Uterus (tissue), 4 donors: Measurements from ENCODE around the gene JARID2. TPM values are rescaled to one million over a fixed set of nuclear protein-coding genes. Genes with fewer than 3 reads are reported as not detected.

Experiments
- DNase-seq, 2 donors: peaks; one replicate each; pipeline ENCODE4 v3.0.0-alpha.2; 2019 to 2020
- H3K27ac ChIP-seq, 2 donors: fragments of 200-600 bp; sonication (generic); 1 replicate in 1 of 2; 2 replicates in 1 of 2; pipeline ENCODE4 v1.5.1; 2016 to 2018
- H3K27me3 ChIP-seq, 2 donors: fragments of 200-600 bp; sonication (generic); one replicate each; pipeline ENCODE4 v1.5.1; 2018 to 2019; ENCODE audit warnings: control low read depth in 1 of 2
- H3K36me3 ChIP-seq, 2 donors: fragments of 200-600 bp; sonication (generic); one replicate each; pipeline ENCODE4 v1.5.1; 2019; ENCODE audit warnings: control low read depth in 1 of 2
- H3K4me1 ChIP-seq, 2 donors: fragments of 200-600 bp; sonication (generic); one replicate each; pipeline ENCODE4 v1.5.1; 2018 to 2019; ENCODE audit warnings: control low read depth in 1 of 2
- H3K4me3 ChIP-seq, 2 donors: fragments of 200-600 bp; sonication (generic); 1 replicate in 1 of 2; 2 replicates in 1 of 2; pipeline ENCODE4 v1.5.1; 2018 to 2019; ENCODE audit warnings: mild to moderate bottlenecking in 1 of 2
- H3K9me3 ChIP-seq, 2 donors: fragments of 200-600 bp; sonication (generic); one replicate each; pipeline ENCODE4 v1.5.1; 2019; ENCODE audit warnings: control low read depth in 1 of 2
- CTCF ChIP-seq, 4 experiments: fragments of 200-600 bp in 2 of 4; fragments of 450-650 bp in 2 of 4; sonication (generic) in 2 of 4; IDR thresholded peaks; one replicate each; pipeline ENCODE4 v1.5.1; 2016 to 2019; ENCODE audit warnings: antibody characterized with exemption in 4 of 4, mild to moderate bottlenecking in 2 of 4, moderate library complexity in 1 of 4
- POLR2A ChIP-seq, 2 donors: fragments of 450-650 bp; IDR thresholded peaks; one replicate each; pipeline ENCODE4 v1.6.1; 2016; ENCODE audit warnings: antibody characterized with exemption in 2 of 2, mild to moderate bottlenecking in 1 of 2, moderate library complexity in 1 of 2
- intact Hi-C: fragments of 100-400 bp; cut with DNase I; formaldehyde crosslinking; loops from one replicate; pipeline ENCODE4 v1.15.1; 2023; ENCODE audit warnings: low total_unique reads
- total RNA-seq, 4 donors: library from RNA; depleted of rRNA in 3 of 4; stranded (reverse); fragments of >200 nt in 3 of 4; gene quantifications; one replicate each; pipeline versions ENCODE4 v1.1.0 to v1.2.4, GENCODE V29; 2014 to 2023
- donor health status: DM: yes; HTN: yes; CAD: no.

Gene JARID2
- total RNA-seq, 4 donors from 2014 or later = 2.6 to 15.8 (median 8.0) TPM

DNA sequence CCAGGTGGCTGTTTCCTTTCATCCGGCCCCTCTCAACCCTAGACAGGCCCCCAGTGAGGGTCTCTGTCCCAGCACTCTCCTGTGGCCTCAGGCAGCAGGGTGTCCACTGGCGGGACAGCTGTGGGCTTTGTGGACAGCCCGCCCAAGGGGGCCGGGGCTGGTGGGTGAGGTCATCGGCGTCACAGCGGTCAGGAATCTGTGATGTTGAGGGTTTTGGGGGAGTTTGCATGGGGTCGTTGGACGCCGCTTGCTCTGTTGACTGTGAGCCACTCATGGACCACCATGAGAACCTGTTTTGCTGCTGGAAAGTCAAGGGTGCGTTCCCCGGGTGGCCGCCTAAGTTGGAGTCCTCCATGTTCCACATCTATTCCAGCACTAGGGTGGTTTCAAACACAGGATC is 270.5 kb downstream of the JARID2 start:
- intact Hi-C loops = no loop called here
- Histone ChIP-seq H3K4me1 (no peaks in the 10 kb centered on the region), H3K36me3 (no peaks in the 10 kb centered on the region), H3K27ac (no peak overlapping the region), H3K9me3 (no peaks in the 10 kb centered on the region), H3K27me3 (no peaks in the 10 kb centered on the region), H3K4me3 (no peak overlapping the region)
- DNase-seq = no peak
- no peak for TF ChIP-seq POLR2A (IDR thresholded peaks at IDR 0.05)
- TF ChIP-seq CTCF (IDR thresholded peaks at IDR 0.05) = no peak

DNA sequence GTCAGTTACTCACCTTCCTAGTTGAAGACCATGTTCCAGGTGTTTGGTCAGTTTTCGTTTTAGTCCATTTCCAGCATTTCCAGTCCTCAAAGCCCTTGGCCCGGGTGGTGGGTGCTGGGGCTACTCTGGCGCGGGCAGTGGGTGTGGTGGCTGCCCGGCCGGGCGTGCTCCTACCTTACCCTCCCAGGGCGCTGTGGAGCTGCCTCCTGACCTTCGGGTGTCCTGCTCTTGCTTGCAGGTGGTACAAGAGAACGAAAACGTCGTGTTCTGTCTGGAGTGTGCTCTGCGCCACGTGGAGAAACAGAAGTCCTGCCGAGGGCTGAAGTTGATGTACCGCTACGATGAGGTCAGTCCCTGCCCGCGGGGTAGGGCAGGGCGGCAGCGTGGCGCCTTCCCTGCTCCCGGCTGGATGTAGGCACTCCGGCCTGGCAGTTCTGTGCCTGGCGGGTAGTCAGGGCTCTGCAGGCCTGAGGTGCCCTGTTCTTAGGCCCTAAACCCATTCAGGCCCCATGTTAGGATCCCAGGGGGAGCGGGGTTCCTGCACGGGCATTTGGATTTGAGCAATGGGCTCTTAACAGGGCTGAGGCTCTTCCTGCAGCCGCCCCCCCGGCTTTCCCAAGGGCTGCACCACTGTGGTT is 271.2 kb downstream of the JARID2 start:
- intact Hi-C loops = no loop called here

GRCh38 chr6:15517600-15517999 is 271.7 kb downstream of the JARID2 start:
- Histone ChIP-seq H3K9me3 (no peaks in the 10 kb centered on the region), H3K36me3 (no peaks in the 10 kb centered on the region), H3K4me3 (no peak overlapping the region), H3K4me1 (no peaks in the 10 kb centered on the region), H3K27me3 (no peaks in the 10 kb centered on the region), H3K27ac (no peak overlapping the region)
- DNase-seq = no peak
- intact Hi-C loops = no loop called here
- TF ChIP-seq CTCF (IDR thresholded peaks at IDR 0.05) = no peak
- no peak for TF ChIP-seq POLR2A (IDR thresholded peaks at IDR 0.05)

More for the DNA sequence above, 271.2 kb downstream of the JARID2 start:
- Histone ChIP-seq H3K9me3 (no peaks in the 10 kb centered on the region), H3K27ac (no peak overlapping the region), H3K4me1 (no peaks in the 10 kb centered on the region), H3K4me3 (no peak overlapping the region), H3K36me3 (no peaks in the 10 kb centered on the region), H3K27me3 (no peaks in the 10 kb centered on the region)
- DNase-seq = no peak
- TF ChIP-seq POLR2A (IDR thresholded peaks at IDR 0.05) (no peak), CTCF (IDR thresholded peaks at IDR 0.05) (no peak)

DNA sequence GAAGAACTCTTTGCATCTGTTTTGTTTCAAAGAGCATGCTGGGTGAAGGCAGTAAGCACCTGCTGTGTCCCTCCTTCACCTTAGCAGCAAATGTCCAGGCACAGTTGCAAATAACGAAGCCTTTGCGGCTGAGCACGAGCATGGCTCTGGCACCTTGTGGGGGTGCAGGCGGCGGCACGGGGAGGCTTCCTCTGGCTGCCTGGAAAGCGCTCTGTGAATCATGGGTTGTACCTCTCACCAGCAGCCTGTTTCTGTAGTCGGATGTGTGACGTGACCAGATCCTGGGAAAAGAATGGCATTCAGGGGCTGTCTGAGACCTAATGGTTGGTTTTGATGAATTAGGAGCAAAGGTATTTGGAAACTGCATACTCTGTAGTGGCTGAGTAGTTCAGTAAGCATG is 272.2 kb downstream of the JARID2 start:
- no peaks in the 10 kb centered on the region for H3K36me3 ChIP-seq
- no peaks in the 10 kb centered on the region for H3K27me3 ChIP-seq
- H3K4me1 ChIP-seq = no peaks in the 10 kb centered on the region
- TF ChIP-seq CTCF (IDR thresholded peaks at IDR 0.05) (no peak), POLR2A (IDR thresholded peaks at IDR 0.05) (no peak)
- H3K9me3 ChIP-seq = no peaks in the 10 kb centered on the region
- intact Hi-C loops = no loop called here
- H3K4me3 ChIP-seq = no peak overlapping the region
- DNase-seq = no peak
- H3K27ac ChIP-seq = no peak overlapping the region

DNA sequence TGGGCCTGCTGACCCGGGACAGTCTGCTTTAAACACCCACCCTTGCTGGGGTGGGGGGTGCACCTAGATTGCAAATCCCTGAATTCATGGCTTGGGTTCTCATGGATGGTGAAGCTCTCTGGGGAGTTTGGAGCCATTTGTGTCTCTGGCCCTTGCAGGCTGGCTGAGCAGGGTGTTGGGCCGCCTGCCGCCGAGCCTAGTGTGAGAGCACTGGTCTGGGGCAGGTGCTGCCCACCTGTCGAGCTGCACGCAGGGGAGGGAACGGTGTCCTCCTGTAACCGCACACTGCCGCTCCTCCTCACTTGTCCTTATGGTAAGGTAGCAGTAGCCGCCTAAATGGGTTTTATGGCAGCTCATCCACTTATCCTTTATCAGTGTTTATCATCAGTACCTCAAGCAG is 273.0 kb downstream of the JARID2 start:
- no peaks in the 10 kb centered on the region for H3K9me3 ChIP-seq
- TF ChIP-seq CTCF (IDR thresholded peaks at IDR 0.05) = no peak
- TF ChIP-seq POLR2A (IDR thresholded peaks at IDR 0.05) = no peak
- no peak overlapping the region for H3K27ac ChIP-seq
- H3K27me3 ChIP-seq = no peaks in the 10 kb centered on the region
- H3K4me3 ChIP-seq = no peak overlapping the region
- H3K4me1 ChIP-seq = no peaks in the 10 kb centered on the region
- no peaks in the 10 kb centered on the region for H3K36me3 ChIP-seq
- DNase-seq = no peak
- intact Hi-C loops = no loop called here
